Right ventricle myocardium inferior (tissue), 1 donor: ENCODE results near the gene PON1. TPM values are rescaled to one million over a fixed set of nuclear protein-coding genes. Genes with fewer than 3 reads are reported as not detected.

Experiments
- ATAC-seq: fragments of 200-7000 bp; cut with Tn5 transposase; one replicate; pipeline ENCODE4 v1.9.1; 2020; ENCODE audit warnings: mild to moderate bottlenecking, moderate library complexity
- DNase-seq: peaks from one replicate; pipeline ENCODE4 v3.0.0; 2021; ENCODE audit errors: missing footprints
- intact Hi-C: fragments of 100-400 bp; cut with DNase I; formaldehyde crosslinking; loops from one replicate; pipeline ENCODE4 v1.11.0; 2022
- total RNA-seq: library from RNA; stranded (reverse); fragmentation: NEBNext Ultra II Directional; extraction: Animal tissue kit (Norgen Biotek cat#: 25700); gene quantifications from one replicate; pipeline ENCODE4 v1.2.1, GENCODE V29; 2021
- donor health status: DM: no; HTN: yes; CAD: no; lungs with severe emphysema.

PON1 gene
- total RNA-seq, 1 donor from 2014 or later: not detected

DNA sequence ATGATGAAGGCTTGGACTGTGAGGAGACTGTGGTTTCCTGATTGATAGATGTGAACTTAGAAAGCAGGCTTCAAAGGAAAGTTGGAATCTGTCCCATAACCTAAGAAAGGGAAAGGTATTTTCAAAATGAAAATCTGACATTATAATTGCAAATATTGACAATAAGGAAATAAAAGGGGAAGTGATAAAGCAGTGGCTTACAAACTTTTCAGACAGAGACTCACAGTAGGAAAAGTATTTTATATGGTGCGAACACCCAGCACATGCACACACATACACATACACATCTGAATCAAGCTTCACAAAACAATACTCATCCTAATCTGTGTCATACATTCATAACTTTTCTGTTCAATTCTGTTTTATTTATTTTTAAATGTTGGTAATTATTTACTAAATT is 4.8 kb downstream of the PON1 start:
- DNase-seq (no peak), ATAC-seq (no peak)
- intact Hi-C loops: no loop called here

- ATAC-seq: no peak
- intact Hi-C loops: no loop called here
- DNase-seq: no peak
Measured at GRCh38 chr7:95318501-95319100, 5.7 kb downstream of the PON1 start.

DNA sequence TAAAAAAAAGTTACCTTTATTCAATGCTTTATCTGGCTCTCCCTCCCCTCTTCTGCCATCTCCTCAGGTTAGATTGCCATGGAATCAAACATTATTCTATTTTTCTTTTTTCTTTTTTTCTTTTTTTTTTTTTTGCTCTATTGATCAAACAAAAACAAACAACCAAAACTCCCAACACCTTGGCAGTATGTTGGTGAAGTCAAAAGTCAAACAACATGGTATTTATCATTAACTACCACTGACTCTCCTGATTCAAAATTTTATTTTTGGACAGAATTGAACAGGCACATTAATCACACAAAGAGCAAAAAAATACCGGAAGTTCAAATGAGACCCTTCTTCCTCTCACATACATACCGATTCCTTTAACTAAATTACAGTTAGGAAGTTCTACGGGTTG is 6.4 kb downstream of the PON1 start:
- DNase-seq: no peak
- intact Hi-C loops: no loop called here
- ATAC-seq: no peak

DNA sequence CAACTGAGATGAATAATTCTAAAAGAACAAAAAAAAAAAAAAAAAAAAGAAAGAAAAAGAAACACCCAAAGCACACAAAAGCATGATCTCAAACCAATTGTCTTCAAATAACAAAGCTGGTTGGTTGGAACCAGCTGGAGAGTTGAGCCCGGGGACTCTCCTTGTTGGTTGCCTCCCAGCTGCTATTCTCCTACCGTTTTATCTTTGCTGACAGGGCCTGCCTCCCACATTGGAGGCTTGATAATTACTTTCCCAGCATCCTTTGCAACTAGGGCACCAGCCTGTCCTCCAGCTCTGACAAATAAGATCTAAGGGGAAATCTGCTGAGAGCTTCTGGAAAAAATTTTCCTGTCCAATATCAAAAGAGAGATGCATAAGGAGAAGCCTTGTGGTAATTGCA is 6.8 kb downstream of the PON1 start:
- no peak for ATAC-seq
- intact Hi-C loops: no loop called here
- DNase-seq: no peak

- intact Hi-C loops: no loop called here
- no peak for DNase-seq
- no peak for ATAC-seq
Measured at GRCh38 chr7:95316588-95316987, 7.7 kb downstream of the PON1 start.

DNA sequence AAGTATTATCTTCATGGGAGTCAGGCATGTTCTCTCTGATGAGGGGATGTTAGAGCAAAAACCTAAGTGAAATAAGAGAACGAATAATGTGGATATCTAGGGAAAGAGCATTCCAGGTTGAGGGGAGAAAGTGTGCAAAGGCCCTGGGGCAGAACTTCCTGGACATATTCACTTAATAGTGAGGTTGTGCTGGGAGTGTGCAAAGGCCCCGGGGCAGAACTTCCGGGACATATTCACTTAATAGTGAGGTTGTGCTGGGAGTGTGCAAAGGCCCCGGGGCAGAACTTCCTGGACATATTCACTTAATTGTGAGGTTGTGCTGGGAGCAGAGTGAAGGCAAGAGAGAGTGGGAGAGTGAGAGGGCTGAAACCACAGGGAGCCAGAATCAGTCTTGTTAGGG is 11.8 kb downstream of the PON1 start:
- ATAC-seq (no peak), DNase-seq (no peak)
- intact Hi-C loops: no loop called here

- ATAC-seq (no peak), DNase-seq (no peak)
- intact Hi-C loops: no loop called here
Measured at GRCh38 chr7:95311389-95311788, 12.9 kb downstream of the PON1 start.

- ATAC-seq (no peak), DNase-seq (no peak)
- intact Hi-C loops: no loop called here
Measured at GRCh38 chr7:95309951-95310350, 14.4 kb downstream of the PON1 start.

GRCh38 chr7:95304990-95305389 is 19.3 kb downstream of the PON1 start:
- no peak for ATAC-seq

DNA sequence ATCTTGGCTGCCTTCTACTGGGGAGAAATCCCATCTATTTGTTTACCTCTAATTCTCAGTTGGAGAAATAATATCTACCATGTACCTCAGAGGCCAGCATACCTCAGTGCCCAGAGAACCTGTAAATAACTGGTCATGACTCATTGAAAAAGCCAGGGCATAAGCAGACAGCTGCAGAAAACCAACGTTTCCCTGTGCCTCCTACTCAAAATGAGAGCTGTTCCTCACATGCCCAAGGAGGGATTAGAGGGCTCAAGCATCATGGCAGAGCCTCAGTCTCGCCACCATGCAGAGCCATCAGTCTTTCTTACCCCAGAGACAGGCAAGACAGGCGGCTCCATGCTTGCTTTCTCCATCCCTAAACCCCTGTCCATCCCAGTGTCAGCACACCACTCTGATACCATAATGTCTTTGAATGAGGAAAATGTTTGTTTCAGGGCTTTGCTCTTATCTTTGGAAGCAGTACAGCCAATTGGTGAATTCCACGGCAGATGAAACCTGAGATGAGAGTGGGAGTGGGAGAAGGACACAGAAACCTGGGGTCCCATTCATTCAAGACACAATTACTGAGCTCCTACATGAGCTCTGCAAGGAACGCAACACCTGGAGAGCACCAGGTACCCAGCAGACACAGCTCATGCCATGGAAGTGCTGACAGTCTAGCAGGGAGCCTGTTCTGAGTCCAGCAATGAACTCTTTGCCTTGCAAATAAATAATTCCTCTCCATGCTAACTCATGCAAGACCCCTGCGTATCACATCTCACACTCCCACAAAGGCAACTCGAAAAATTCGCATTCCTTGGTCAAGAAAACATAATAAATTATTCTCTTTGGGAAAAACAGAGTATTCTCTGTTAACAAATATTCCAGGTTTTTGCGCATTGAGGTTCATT is 21.1 kb downstream of the PON1 start:
- no peak for ATAC-seq
- no peak for DNase-seq
- intact Hi-C loops: no loop called here

More at GRCh38 chr7:95304990-95305389, 19.3 kb downstream of the PON1 start:
- DNase-seq: no peak
- intact Hi-C loops: no loop called here

- intact Hi-C loops: no loop called here
- ATAC-seq (no peak), DNase-seq (no peak)
Measured at GRCh38 chr7:95298091-95298490, 26.2 kb downstream of the PON1 start.

DNA sequence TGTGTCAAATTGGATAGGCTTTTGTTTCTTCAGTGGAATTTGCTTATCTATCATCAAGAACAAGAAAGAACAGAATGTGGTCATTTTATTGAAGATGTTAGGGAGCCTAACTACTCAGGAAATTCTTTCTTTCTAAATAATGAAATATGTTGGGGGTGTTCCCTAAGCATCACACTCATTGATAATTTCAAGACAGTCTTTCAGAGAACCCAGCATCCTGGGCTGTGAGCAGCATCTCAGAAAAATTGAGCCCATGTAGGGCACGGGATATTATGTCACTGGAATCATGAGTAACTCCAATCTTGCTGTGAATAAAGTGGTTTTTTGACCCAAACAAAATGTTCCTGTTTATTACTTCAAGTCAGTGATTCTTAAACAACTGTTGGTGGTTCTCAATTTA is 27.3 kb downstream of the PON1 start:
- no peak for DNase-seq
- intact Hi-C loops: no loop called here
- ATAC-seq: no peak

DNA sequence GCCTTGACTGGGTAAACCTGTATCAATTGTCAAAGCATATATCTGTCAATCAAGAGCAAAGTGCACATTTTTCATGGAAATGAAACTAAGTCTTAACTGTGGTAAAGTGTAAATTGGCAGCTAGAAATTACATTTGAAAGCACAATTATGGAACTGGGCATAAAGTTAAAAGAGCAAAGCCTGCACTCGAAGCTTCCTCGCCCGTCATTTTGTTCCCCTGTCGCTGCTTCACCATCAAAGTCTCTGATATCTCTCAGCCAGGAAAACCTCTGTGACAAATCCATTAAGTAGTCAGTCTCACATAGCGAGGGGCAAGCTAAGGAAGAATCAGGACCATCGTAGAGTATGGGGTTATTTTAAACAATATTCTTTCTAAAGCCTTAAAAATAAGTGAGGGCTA is 27.9 kb downstream of the PON1 start:
- intact Hi-C loops: no loop called here
- DNase-seq (no peak), ATAC-seq (no peak)

DNA sequence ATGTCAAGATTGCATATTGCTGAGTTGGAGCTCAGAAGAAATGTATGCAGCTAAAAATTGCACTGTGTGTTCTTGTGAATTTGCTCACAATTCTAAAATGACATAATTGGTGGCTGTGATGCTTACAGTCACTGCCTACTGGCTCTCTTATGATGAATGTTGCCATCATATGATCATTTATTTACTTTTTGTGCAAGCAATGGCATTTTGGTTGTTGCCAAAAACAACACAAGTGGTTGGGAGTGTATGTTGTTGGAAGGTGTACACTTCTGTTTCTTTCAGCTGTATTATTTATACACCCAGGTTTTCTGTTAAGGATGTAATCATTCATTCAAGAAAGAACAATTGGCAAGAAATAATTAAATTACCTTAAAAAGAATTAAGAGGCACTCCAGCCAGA is 28.9 kb downstream of the PON1 start:
- DNase-seq (no peak), ATAC-seq (no peak)
- intact Hi-C loops: no loop called here

GRCh38 chr7:95290166-95290830 is 34.0 kb downstream of the PON1 start:
- no peak for ATAC-seq
- intact Hi-C loops: no loop called here
- no peak for DNase-seq

DNA sequence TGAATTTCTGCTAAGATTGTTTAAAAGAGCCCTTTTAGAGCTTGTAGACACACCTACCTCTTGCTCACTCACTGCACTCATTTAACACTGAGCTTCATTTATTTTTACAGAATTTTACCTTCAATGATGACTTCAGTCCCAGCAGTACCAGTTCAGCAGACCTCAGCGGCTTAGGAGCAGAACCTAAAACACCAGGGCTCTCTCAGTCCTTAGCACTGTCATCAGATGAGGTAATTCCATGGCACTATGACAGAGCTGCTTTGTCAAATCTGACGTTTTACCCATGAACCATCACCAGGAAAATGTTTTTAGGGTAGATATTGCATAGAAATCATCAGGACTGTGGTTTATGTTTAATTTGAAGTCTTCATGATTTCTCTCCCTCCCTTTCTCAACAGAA is 38.2 kb downstream of the PON1 start:
- intact Hi-C loops: no loop called here
- ATAC-seq: no peak

DNA sequence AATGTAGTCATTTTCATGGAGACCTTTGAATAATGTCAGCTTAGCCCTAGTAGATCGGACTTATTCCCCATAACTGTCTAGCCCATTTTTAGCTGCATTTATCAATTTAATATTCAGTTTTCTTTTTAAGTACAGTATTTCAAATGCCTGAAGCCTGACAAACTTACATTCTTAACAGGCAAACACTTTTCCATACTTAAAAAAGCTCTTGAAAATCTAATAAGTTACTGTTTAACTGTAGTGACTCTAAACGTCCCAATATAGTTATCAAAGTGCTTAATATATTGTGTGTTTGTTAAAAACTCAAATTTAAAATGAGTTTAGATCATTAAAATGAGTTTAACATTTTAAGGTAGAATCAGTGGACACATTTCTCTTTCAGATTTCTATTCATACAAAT is 44.9 kb downstream of the PON1 start:
- intact Hi-C loops: no loop called here
- DNase-seq (no peak), ATAC-seq (no peak)

More for the DNA sequence above, 38.2 kb downstream of the PON1 start:
- no peak for DNase-seq

DNA sequence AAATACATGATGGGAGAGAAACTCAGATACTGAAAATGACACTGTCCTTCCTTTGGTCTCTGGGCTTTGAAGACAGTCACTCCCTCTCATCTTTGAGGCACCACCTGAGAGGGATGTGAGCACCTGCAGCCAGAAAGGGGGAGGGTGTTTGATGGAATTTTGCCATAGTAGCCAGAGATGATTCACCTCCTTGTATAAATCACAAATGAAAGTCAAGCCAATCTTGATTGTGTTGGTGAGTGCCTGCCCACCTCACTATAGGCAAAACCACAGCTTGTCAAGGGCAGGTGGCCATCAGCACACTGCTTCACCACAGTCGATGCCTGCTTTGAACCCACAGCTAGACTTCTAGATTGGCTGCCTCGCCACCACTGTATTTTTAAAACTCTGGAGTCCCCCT is 48.2 kb downstream of the PON1 start:
- intact Hi-C loops: no loop called here

DNA sequence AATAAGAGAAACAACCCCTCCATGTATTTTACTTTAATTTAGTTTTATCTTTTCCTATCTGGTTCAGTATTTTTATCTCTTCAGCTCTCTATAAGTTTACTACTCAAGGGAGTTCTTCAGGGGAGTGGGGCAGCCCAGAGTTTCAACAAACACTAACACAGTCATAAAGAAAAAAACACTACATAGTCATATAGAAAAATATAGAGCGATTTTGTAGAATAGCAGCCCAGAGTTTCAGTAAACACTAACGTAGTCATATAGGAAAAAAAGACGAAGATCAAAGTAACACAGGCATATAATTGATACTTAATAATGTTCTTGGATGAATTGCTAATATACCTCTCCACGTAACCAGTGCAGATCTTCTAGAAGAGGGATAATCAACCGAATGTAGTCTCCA is 54.7 kb downstream of the PON1 start:
- ATAC-seq (no peak), DNase-seq (no peak)
- intact Hi-C loops: no loop called here

More for the DNA sequence above, 48.2 kb downstream of the PON1 start:
- no peak for DNase-seq
- ATAC-seq: no peak

- ATAC-seq (no peak), DNase-seq (no peak)
- intact Hi-C loops: no loop called here
Measured at GRCh38 chr7:95267754-95268153, 56.6 kb downstream of the PON1 start.
